CD4-positive, alpha-beta T cell treated with Interleukin-4 for 4 hours (primary cell): ENCODE data around the gene NBDY.
"Not testable (repeated sequence)": the region's sequence is repeated elsewhere in the genome, so short reads cannot be mapped to it uniquely, and the experiment has no call there.

ENCODE experiments used
- DNase-seq: peaks from one replicate; pipeline ENCODE4 v3.0.0-alpha.2; 2020

NBDY gene, protein sequence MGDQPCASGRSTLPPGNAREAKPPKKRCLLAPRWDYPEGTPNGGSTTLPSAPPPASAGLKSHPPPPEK

DNA sequence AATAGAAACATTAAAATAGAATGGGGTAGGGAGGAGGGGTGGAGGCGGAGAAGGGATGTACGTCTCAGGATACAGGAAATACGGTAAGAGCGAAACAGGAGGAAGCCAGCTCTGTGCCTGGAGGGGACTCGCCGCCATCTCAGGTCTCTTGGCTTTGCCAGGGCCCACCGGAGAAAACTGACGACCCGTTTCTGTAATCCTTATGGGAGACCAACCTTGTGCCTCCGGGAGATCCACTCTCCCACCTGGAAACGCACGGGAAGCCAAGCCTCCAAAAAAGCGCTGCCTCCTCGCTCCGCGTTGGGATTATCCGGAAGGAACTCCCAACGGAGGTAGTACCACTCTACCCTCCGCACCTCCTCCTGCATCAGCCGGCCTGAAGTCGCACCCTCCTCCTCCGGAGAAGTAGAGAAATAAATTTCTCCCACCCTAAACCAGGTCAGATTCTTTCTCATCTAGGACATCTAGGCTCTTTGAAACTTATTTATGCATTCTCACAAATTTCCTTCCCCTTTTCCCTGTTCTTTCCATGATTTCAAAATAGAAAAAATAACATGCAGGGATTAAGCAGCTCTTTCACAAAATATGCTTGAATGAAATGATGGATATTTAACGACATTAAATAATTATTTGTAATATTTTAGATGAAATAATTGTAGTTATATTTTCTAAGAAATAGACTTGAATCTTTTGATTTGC, at the start of gene NBDY:
Gene NBDY (plus strand): TSS at position 92 of the 699 bp plus-strand sequence. CDS start 111 bp downstream, at position 203.
- peak; percentile 22 for DNase-seq

DNA sequence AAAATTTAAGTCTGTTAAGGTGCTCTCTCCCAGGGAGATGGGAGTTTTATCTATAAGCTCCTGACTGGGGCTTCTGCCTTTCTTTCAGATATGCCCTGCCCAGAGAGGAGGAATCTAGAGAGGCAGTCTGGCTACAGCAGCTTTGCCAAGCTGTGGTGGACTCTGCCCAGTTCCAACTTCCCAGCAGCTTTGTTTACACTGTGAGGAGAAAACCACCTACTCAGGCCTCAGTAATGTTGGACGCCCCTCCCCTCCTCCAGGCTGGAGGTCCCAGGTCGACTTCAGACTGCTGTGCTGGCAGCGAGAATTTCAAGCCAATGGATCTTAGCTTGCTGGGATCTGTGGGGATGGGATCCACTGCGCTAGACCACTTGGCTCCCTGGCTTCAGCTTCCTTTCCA, 24.5 kb upstream of the NBDY start:
- DNase-seq, result not testable (repeated sequence)

DNA sequence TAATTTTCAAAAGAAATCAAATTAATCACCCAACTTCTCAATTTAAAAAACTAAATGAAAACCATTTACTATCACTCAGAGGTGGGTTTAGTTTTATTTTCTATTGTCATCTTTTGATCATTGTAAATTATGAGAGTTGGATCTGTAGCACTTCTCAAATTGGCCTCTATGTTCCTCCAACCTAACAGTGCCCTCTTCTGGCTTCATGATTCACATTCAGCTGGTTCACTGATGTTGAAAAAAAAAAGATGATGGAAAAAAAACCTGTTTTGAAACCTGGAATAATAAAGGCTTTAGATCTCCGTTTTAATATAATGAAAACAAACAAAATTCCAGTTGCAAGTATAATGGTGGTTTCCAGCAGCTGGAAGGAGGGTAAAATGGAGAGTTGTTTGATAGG, 2.4 kb upstream of the NBDY start:
- DNase-seq, result peak; percentile 51

DNA sequence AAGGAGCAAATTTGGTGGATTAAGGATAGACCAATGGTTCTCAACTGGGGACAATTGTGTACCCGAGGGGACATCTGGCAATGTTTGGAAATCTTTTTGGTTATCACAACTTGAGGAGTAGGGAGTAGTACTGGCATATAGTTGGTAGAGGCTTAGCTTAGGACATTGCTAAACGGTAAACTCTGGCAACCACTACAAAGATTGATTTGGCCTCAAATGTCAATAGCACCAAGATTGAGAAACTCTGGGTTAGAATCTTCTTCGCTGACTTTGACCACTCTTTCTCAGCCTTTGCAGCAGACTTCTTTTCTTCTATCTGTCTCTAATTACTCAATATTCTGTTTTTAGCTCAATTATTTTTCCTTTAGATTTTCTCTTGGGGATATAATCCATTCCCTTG, 1.5 kb upstream of the NBDY start:
- DNase-seq, result no peak

DNA sequence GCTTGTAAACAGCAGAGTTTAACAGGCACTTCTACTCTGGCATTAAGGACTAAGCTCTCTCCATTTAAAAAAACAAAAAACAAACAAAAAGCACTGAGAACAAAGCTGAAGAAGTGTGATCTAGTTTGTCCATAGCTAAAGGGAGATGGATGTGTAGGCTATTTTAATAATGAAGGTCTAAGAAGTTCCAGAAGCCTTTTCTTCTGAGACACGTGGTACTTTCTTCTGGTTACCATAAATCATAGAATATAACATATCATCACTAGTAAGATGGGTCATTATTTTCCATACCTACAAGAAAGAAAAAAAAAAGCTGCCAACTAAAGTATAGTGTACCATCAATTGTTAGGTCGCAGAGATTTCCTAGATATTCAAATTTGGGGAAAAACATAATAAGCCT, 722 bp upstream of the NBDY start:
- DNase-seq, result no peak

DNA sequence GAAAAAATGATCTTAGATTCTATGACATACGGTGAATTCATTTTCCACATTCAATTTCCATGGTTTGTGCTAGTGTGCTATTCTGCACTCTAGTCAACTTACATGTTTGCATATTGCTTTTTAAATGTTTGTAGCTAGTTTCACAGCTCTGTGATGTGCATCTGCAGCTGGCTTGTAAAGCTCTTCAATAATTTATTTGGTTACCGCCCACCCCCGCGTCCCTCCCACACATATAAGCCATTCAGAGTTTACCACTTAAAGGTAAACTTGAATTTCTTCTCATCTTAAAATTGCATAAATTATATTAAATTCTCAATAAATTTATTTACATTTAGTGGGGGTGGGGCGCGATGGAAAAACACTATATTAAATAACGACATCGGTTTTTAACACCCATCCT, 291 bp upstream of the NBDY start:
- DNase-seq, result peak; percentile 14

DNA sequence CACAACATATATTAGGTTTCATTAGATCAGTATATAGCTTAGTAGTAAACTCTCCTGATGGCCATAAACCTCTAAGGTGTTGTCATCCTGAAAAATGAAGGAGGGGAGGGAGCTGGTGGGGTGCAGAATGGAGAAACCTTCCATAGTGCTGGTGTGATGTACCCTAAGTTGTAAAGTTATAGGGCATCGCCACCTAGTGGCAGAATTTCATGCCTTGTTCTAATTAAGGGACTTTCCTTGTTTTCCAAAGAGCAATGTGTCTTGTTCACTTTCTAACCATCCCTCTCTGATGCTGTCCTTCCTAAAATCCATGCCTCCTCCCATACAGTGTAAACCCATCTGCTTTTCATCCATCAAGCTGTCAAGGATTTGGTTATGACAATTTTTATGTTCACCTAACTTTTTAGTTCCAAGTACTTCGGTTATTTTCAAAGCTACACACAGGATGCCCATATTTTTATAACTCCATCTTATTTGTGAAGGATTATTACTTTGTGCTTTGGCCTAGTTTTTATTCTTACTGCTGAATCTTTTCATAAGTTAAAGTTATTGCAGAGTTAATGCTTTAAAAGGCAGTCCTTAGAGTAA, 4.5 kb downstream of the NBDY start:
- peak; percentile 65 for DNase-seq

DNA sequence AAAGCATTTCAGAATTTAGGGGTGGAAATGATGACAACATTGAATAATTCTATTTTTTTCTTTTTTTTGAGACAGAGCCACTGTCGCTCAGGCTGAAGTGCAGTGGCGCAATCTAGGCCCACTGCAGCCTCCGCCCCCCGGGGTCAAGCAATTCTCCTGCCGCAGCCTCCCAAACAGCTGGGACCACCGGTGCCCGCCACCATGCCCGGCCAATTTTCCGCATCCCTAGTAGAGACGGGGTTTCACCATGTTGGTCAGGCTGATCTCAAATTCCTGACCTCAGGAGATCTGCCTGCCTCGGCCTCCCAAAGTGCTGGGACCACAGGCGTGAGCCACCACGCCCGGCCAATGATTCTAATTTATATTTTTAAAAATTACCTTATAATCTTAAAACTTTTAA, 7.2 kb downstream of the NBDY start:
- DNase-seq, result no peak

DNA sequence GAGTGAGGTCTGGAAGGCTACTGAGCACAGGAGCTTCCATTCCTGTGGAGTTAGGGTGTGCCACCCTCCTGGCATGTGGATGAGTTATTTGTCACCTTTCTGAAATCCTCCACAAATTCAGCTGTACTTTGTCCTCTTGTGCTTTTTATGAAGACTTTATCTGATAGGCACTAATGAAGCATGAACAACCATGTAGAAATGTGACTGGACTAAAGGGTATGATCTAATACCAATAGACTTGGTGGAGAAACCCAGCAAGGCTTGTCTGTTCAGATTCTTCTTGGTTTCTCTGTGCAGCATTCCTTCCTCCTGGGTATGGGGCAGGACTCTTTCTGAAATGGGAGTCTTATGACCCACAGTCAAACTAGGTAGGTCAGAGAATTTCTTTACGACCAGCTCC, 9.6 kb downstream of the NBDY start:
- no peak for DNase-seq

DNA sequence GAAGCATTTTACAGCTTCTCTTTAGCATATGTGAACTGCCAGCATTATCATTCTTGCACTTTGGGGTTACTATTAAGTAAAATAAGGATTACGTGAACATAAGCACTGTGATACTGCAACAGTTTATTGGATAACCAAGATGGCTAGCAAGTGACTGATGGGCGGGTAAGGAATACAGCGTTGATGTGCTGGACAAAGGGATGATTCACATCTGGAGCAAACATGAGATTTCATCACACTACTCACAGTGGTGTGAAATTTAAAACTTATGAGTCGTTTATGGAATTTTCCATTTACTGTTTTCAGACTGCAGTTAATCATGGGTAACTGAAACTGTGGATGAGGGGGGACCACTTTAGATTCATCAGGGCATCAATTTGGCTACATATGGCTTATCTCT, 16.0 kb downstream of the NBDY start:
- DNase-seq, result no peak

DNA sequence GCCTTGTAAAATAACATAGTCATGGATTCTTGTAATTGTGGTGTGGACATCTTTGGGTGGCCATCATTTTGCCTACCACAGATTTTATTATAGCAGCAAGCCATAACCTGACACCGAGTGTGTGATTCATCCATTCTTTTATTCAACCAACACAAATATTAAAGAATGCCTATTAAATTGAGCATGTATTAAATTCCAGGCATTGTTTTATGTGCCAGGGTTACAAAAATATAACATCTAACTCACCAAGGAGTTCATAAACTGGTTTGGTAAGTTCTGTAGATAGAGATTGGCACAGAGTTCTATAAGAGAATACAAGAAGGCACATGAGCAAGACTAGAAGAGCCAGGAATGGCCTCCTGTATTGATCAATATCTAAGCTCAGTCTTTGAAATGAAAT, 18.0 kb downstream of the NBDY start:
- DNase-seq, result no peak

DNA sequence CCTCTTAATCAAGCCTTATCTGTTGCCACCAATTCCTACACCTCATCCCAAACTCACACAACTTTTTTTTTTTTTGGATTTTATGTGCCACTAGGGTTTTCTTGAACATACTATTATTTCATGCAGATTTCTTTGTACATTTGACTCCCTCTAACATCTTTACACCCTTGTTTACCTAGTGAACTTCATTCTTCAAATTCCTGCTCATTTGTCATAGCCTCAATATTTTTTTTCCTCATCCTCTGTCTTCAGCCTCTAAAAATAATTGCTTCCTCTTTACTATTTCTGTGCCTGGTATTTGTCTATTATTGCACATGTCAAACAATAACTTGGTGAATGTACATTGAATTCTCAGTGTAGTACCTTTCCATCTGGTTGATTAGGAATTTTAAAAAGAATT, 22.0 kb downstream of the NBDY start:
- no peak for DNase-seq

DNA sequence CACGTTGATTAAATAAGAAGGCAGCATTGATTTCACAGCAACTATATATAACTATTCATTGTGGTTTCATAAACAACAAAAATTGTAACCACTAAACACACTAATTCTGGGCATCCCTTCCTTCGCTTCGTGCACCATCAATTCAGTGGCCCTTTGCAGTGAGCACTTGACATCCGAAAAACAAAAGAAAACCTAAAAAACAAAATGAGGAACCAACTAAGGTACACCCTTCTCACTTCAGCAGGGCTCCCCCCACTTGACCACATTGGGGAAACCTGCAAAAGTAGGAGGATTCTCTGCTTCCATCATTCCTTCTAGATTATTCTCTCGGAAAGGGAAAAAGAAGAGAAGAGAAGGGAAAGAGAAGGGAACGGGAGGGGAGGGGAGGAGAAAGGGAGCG, 28.3 kb downstream of the NBDY start:
- no peak for DNase-seq

DNA sequence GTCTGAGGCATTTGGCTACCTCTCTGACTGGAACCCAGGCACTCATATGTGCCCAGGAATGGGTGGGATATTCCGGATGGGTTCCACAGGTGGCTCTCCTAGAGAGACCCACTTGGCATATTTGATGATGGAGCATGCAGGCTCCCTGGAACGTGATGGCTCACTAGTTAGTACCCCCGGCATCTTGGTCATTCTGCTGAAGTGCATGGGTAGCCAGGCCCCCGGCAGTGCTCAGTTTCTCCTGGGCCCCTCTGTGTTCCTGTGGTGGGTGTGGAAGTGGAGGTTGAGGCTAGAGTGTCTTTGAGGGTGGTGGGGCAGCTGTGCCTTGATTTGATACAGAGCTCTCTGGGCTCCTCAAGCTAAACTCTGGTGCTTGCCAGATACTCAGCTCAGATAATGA, 29.4 kb downstream of the NBDY start:
- no peak for DNase-seq

DNA sequence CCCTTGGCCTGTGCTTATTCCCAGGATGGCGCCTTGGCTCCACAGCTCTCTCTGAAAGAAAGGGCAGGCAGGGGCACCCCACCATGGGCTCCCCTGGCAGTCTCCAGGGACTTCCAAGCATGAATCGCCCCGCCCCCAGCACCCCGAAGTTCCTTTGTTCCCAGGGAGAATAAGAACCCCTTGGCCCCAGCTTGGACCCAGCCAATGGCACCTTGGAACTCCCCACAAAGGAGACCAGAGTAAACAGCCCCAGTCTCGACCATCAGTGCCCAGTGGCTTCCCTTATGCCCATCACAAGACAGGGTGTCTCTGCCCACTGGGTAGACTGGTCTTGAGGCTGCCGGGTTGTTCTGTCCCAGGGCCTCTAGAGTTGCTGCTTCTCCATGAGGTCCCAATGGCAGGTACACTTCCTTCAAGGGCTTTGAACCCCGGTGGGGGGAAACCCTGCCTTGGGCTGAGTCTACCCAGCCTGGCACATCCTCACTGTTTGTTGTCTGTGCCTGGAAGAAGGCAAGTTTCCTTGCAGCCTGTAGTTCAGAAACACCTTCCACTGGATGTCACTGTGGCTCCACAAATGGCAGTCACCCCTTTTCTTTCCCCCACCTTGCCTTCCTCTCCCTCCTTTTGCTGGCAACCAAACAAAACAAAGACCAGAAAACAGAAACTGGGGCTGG, 30.8 kb downstream of the NBDY start:
- DNase-seq, result no peak

DNA sequence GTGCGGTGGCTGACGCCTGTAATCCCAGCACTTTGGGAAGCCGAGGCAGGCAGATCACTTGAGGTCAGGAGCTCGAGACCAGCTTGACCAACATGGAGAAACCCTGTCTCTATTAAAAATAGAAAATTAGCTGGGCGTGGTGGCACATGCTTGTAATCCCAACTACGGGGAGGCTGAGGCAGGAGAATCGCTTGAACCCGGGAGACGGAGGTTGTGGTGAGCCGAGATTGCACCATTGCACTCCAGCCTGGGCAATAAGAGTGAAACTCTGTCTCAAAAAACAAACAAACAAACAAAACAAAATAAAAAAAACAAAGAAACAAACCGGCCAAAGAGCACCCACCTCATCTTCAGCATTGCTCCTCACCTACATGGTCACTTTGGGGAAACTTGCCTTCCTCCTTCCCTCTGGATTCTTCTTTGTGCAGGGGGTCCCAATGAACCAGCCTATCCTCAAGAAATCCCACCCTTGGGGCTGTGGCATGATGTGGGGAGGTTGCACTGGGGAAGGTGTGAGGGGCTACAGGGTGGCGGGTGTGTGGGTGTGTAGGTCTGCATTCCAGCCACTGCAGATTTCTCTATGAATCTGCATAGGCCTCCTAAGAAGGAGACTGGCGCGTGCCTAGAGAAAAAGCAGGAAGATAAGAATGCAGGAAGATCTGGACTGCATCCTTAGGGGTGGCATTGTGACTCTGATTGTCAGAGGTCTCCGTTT, 31.5 kb downstream of the NBDY start:
- DNase-seq, result not testable (repeated sequence)

DNA sequence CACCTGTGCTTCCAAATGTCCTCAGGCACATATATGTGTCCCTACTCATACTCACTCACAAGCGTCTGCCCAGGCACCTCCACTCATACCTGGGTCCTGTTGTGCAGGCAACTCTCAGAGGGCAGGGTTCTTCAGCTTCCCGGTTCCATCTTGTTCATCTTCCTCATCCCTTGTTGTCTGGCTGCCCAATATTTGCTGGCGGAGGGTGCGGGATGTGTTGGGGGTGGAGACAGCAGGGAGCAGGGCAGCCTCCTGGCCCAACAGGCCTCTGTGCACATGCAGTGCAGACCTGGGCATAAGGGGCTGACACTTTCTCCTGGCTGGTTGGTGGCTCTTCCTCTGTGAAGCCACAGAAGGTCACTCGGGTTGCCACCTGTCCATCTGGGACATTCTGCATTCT, 32.1 kb downstream of the NBDY start:
- no peak for DNase-seq

DNA sequence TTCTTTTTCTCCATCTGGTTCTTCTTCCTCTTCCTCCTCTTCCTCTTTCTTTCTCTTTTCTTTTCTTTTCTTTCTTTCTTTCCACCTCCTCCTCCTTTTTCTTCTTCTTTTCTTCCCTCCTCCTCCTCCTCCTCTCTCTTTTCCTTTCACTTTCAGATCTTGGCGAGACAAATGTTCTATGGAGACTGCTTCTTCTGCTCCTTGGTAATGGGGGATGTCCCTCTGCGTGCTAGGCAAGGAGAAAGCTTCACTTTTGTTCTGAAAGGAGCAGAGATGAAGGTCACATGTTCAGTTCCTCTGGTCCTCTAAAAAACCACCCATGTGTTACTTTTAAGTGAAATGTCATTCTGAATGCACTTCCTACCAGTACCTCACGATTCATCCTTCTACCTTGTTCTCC, 33.2 kb downstream of the NBDY start:
- peak; percentile 8 for DNase-seq

DNA sequence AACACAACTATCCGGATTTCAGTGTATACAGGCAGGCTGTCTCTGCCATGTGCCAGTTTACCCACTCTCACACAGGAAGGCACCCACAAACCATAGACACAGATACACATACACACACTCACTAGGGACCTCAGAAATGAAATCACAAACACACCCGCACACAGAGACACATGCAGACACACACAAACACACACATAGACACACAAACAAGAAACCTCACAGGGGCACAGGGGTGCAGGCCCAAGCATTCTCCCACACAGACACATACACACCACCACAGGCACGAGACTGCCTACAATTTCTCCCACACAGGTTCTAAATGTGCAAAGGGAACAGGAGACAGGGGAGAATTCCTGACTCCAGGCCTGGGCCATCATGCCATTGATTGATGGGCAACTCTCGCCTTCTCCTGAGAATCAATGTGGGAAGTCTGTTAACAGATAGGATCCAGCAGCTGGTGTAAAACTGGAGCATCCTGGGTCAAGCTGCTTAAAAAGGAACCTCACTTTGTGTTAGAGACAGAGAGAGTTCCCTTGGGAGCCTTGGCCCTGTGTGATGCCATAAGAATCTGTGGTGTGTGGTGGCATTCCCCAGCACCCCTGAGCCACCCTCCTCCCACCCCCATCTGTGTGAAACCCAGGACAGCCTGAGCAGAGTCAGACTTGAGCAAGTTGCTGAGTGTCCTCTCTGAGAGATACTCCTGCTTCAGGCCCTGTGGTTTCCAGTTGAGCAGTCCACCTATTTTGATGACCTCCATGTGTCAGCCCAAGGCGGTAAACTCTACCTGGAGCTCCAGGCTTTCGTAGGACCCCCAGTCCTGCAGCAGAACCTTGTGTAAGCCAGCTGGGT, 33.9 kb downstream of the NBDY start:
- no peak for DNase-seq

DNA sequence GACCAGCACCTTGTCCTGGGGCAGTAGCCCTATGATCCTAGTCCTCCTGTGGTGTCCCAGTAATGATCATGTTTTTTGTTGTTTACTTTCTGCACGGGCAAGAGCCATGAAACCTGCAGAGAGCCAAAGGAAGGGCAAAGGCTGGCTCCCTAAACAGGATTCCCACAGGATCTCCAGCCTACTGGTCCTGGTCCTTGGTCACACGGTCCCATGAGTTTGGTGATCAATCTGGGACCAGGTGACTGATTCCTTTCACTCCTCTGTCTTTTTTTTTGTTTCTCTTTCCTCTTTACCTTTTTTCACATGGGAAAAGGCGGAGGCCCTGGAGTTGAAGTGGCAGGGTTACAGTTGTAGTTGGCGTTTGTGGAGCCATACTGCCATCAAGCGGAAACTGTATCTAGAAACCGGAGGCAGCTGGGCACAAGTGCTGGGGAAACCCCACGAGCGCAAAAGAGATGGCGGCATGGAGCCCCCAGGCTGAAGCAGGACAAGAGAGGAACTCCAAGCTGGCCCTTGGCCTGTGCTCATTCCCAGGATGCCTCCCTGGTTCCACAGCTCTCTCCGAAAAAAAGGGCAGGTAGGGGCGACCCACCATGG, 34.6 kb downstream of the NBDY start:
- DNase-seq, result peak; percentile 48

DNA sequence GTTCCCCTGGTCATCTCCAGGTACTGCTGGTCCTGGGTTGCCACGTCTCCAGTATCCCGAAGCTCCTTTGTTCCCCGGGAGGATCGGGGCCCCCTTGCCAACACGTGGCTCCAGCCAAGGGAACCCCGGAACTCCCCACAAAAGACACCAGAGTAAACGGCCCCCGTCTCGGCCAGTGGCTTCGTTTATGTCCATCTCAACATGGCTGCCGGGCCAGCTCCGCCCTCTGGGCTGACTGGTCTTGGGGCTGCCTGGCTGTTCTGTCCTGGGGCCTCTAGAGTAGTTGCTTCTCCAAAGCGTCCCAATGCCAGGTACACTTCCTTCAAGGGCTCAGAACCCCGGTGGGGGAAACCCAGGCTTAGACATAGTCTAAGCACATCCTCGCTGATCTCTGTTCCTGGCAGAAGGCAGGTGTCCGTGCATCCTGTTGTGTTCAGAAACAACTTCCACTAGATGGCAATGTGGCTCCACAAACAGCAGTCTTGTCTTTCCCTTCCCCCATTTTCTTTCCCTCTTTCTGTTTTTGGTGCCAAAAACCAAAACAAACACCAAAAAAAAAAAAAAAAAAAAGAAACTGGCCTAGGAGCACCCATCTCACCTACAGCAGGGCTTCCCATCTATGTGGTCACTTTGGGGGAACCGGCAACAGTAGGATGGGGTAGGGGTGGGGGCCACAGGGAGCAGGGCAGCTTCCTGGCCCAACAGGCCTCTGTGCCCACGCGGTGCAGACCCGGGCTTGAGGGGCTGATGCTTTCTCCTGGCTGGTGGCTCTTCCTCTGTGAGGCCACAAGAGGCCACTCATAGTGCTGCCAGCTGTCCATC, 35.3 kb downstream of the NBDY start:
- DNase-seq, result peak; percentile 83
